Neural crest cell (in vitro differentiated cells): ENCODE results near the gene HMCN2. TPM values are rescaled to one million over a fixed set of nuclear protein-coding genes. Genes with fewer than 3 reads are reported as not detected.
A peak's percentile ranks its signal among the peaks of the same experiment; 100 is the strongest.

Experiments used
- DNase-seq: peaks from one replicate; pipeline ENCODE4 v3.0.0; 2021; ENCODE audit warnings: low read depth, mixed read lengths, low spot score
- H3K27ac Mint-ChIP-seq: one replicate; pipeline ENCODE4 v1.8.0; 2021; ENCODE audit warnings: mild to moderate bottlenecking, mixed read lengths; ENCODE audit not compliant: unreplicated experiment
- H3K27me3 Mint-ChIP-seq: 2 replicates; pipeline ENCODE4 v1.8.0; 2021; ENCODE audit warnings: low read depth, mild to moderate bottlenecking, mixed read lengths
- H3K36me3 Mint-ChIP-seq: 2 replicates; pipeline ENCODE4 v1.8.0; 2021; ENCODE audit warnings: low read depth, mild to moderate bottlenecking, mixed read lengths
- H3K4me1 Mint-ChIP-seq: 2 replicates; pipeline ENCODE4 v1.8.0; 2021; ENCODE audit warnings: mixed read lengths
- H3K4me3 Mint-ChIP-seq: one replicate; pipeline ENCODE4 v1.8.0; 2021; ENCODE audit warnings: mild to moderate bottlenecking, mixed read lengths
- H3K9me3 Mint-ChIP-seq: 2 replicates; pipeline ENCODE4 v1.8.0; 2021; ENCODE audit warnings: mixed read lengths
- total RNA-seq: library from RNA; stranded (reverse); gene quantifications from 2 replicates; pipeline ENCODE4 v1.2.1, GENCODE V29; 2021
- TF ChIP-seq, protein P1 (sequence below): fragments of 200-600 bp; sonication (generic); conservative IDR thresholded peaks from 2 replicates; pipeline ENCODE4 v1.5.0; 2021; ENCODE audit warnings: antibody characterized with exemption, mild to moderate bottlenecking

Gene HMCN2
- total RNA-seq, 1 donor from 2014 or later = not detected

- H3K27ac Mint-ChIP-seq = no peak overlapping the region
- peaks cover 10% of the 10 kb centered on the region for H3K27me3 Mint-ChIP-seq
- H3K4me3 Mint-ChIP-seq = no peak overlapping the region
- H3K4me1 Mint-ChIP-seq = peaks cover 3% of the 10 kb centered on the region
- no peak for DNase-seq
- no peaks in the 10 kb centered on the region for H3K9me3 Mint-ChIP-seq
- TF ChIP-seq, protein P1, sequence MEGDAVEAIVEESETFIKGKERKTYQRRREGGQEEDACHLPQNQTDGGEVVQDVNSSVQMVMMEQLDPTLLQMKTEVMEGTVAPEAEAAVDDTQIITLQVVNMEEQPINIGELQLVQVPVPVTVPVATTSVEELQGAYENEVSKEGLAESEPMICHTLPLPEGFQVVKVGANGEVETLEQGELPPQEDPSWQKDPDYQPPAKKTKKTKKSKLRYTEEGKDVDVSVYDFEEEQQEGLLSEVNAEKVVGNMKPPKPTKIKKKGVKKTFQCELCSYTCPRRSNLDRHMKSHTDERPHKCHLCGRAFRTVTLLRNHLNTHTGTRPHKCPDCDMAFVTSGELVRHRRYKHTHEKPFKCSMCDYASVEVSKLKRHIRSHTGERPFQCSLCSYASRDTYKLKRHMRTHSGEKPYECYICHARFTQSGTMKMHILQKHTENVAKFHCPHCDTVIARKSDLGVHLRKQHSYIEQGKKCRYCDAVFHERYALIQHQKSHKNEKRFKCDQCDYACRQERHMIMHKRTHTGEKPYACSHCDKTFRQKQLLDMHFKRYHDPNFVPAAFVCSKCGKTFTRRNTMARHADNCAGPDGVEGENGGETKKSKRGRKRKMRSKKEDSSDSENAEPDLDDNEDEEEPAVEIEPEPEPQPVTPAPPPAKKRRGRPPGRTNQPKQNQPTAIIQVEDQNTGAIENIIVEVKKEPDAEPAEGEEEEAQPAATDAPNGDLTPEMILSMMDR = no peak
- H3K36me3 Mint-ChIP-seq = no peaks in the 10 kb centered on the region
Observed at GRCh38 chr9:130459151-130459550, 193.6 kb downstream of the HMCN2 start.

DNA sequence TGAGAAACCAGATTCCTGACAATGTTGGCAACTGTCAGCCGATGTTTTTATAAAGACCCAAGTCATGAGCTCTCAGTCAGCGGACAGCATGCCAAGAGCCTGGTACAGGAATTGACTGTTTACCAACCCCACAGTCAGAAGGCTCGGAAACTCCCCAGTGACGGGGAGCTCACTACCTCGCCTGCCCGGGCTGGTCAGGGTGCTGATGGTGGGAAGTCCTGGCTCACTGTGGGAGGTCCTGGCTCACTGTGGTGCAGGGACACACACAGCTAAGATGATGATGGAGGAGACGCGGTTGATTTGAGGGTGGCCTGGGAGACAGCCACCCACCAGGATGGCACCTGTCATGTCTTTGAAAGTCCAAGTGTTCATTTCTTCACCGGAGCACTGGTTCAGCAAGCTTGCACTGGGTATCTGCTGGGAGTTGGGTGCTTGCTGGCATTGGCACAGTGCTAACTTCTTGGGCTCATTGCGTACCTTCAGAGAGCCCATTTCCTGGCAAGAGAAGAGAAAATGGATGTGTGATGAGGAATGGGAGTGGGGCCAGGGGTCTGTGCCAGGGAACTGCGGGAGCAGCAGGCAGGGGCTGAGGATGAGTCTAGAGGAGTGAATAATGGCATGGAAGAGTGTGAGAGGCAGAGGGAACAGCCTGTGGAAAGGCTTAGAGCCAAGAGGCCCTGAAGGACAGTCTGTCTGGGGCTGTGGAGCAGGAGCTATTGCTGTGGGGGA, 194.5 kb downstream of the HMCN2 start:
- Mint-ChIP-seq H3K4me1 (peaks cover 4% of the 10 kb centered on the region), H3K4me3 (no peak overlapping the region), H3K9me3 (no peaks in the 10 kb centered on the region), H3K27ac (no peak overlapping the region), H3K27me3 (peaks cover 12% of the 10 kb centered on the region), H3K36me3 (no peaks in the 10 kb centered on the region)
- DNase-seq = no peak
- TF ChIP-seq, protein P1 = no peak

DNA sequence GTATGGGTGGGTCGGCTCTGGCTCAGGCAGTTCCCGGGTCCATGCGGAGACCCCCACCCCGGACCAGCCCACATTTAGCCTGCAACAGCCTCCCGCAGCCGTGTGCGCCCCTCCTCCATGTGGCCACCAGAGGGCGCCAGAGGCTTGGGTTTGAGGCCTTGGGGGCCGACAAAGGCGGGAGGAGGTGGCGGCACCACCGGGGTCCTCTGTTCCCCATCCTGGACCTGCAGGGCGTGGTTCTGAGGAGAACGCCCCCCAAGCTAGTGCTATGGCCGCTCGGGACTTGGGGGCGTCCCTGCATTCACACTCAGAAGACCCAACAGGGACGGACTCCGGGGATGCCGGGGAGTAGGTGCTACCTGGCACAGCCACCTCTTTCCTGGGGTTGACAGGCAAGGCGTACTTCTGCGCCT, 195.7 kb downstream of the HMCN2 start:
- Mint-ChIP-seq H3K9me3 (no peaks in the 10 kb centered on the region), H3K36me3 (no peaks in the 10 kb centered on the region), H3K27me3 (peaks cover 12% of the 10 kb centered on the region), H3K4me1 (peaks cover 14% of the 10 kb centered on the region), H3K4me3 (no peak overlapping the region), H3K27ac (no peak overlapping the region)
- TF ChIP-seq, protein P1 = peak; percentile 96
- peak; percentile 90 for DNase-seq

DNA sequence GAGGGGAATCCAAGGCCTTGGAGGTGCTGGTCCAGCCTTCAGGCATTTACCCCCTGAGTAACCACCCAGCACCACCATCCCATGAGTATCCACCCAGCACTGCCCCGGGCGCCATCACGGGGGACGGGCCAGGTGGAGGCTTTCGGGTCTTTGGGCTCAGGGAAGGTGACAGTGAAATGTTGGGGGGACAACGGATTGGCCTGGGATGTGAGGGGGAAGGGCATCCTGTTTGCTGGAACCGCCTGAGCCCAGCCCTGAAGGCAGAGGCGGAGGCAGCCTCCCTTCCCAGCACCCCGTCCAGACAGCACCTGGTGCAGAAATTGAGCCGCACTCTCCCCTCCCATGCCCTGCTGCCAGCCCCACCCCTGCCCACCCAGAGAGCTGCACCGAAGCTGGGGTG, 196.2 kb downstream of the HMCN2 start:
- no peaks in the 10 kb centered on the region for H3K9me3 Mint-ChIP-seq
- no peak for DNase-seq
- TF ChIP-seq, protein P1 = no peak
- H3K27ac Mint-ChIP-seq = no peak overlapping the region
- peaks cover 19% of the 10 kb centered on the region for H3K4me1 Mint-ChIP-seq
- H3K4me3 Mint-ChIP-seq = no peak overlapping the region
- peaks cover 14% of the 10 kb centered on the region for H3K27me3 Mint-ChIP-seq
- no peaks in the 10 kb centered on the region for H3K36me3 Mint-ChIP-seq

DNA sequence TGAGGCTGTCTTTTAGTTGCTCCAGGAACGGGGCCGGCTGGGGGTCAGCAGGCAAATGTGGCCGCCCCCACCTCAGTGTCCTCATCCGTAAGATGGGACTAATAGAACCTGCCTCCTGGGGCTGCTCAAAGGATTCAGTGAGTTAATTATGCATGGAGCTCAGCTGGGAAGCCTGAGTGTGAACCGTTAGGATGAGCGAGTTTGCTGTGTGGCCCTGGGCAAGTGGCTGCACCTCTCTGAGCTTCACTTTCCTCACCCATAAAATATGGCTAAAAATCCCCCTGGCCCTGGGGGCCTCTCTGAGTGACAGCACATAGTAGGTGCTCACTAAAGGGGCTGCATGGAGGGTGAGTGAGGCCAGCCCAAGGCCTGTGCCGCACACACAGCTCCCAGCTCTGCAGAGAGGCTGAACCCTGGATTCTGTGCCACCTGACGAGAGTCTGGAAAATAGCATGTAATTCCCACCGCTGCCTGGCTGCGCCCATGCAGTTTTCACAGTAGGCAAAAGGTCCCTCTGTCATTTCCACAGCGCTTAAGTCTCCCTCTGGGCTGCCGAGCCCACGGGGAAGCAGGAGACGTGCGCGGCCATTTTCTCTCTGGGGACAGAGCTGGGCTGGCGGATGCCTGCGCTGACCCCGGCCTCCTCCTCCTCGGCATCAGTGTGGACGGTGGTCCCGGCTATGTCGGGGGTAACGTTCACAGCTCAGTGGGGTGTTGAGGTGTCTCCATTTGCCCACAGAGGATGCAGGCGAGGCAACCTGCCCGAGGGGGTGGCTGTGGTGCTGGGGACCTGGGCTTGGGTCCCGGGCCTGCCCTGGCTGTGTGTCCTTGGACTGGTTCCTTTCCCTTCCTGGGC, 197.4 kb downstream of the HMCN2 start:
- peaks cover 26% of the 10 kb centered on the region for H3K27me3 Mint-ChIP-seq
- no peak for DNase-seq
- peaks cover 30% of the 10 kb centered on the region for H3K4me1 Mint-ChIP-seq
- H3K4me3 Mint-ChIP-seq = no peak overlapping the region
- no peaks in the 10 kb centered on the region for H3K9me3 Mint-ChIP-seq
- TF ChIP-seq, protein P1 = no peak
- no peak overlapping the region for H3K27ac Mint-ChIP-seq
- H3K36me3 Mint-ChIP-seq = no peaks in the 10 kb centered on the region
